Pancreas (tissue), 10 donors: ENCODE measurements around the gene PIANP. TPM values are rescaled to one million over a fixed set of nuclear protein-coding genes. Genes with fewer than 3 reads are reported as not detected.
A peak's percentile ranks its signal among the peaks of the same experiment; 100 is the strongest.

Experiments used
- ATAC-seq, 4 donors: fragments of 200-7000 bp; cut with Tn5 transposase; one replicate each; pipeline versions ENCODE4 v1.8.0 to v1.9.1; 2020; ENCODE audit warnings: mild to moderate bottlenecking in 4 of 4, moderate library complexity in 4 of 4
- DNase-seq, 6 donors: peaks; one replicate each; pipeline ENCODE4 v3.0.0-alpha.2; 2020
- FAIRE-seq: peaks from 2 replicates; lab custom pipeline; 2012; peaks lifted over from hg19 to GRCh38; lab: Jason Lieb, UNC
- H3K27ac ChIP-seq, 4 donors: fragments of 200-600 bp; sonication (generic); 1 replicate in 3 of 4; 2 replicates in 1 of 4; pipeline versions ENCODE4 v1.5.0 to v1.8.0; 2020
- H3K27me3 ChIP-seq, 4 donors: fragments of 200-600 bp; one replicate each; pipeline ENCODE4 v1.8.0; 2021
- H3K36me3 ChIP-seq, 3 donors: fragments of 200-600 bp; sonication (generic) in 1 of 3; one replicate each; pipeline versions ENCODE4 v1.5.0 to v1.8.0; 2020 to 2021
- H3K4me1 ChIP-seq, 3 donors: fragments of 200-600 bp; one replicate each; pipeline ENCODE4 v1.8.0; 2021
- H3K4me3 ChIP-seq, 4 donors: fragments of 200-600 bp; sonication (generic) in 2 of 4; one replicate each; pipeline versions ENCODE4 v1.5.0 to v1.8.0; 2020 to 2021
- H3K9me3 ChIP-seq, 4 donors: fragments of 200-600 bp; one replicate each; pipeline ENCODE4 v1.8.0; 2021
- WGBS, 2 donors: extraction: QIAGEN DNeasy Blood & Tissue Kit; methylation state at CpG; one replicate each; pipeline ENCODE4 v1.1.7; 2013; 5-methylcytosine and 5-hydroxymethylcytosine counted together
- intact Hi-C, 3 donors: fragments of 100-400 bp; cut with DNase I; formaldehyde crosslinking; loops; one replicate each; pipeline versions ENCODE4 v1.11.1 to v1.14.2; 2022
- polyA plus RNA-seq, 2 donors: library from polyadenylated mRNA; stranded (reverse); fragments of 200-250 nt; gene quantifications; one replicate each; pipeline ENCODE4 v1.2.3, GENCODE V29; 2013
- total RNA-seq, 6 donors: library from RNA; stranded (reverse); fragmentation: NEBNext Ultra II Directional in 4 of 6; extraction: Animal tissue kit (Norgen Biotek cat#: 25700) in 4 of 6; gene quantifications; one replicate each; pipeline versions ENCODE4 v1.2.1 to v1.2.4, GENCODE V29; 2021 to 2023
- TF ChIP-seq, protein P1 (sequence below), 4 donors: fragments of 200-600 bp; sonication (generic) in 3 of 4; IDR thresholded peaks; one replicate each; pipeline versions ENCODE4 v1.5.0 to v1.8.0; 2021; ENCODE audit warnings: antibody characterized with exemption in 4 of 4
- donor health status: healthy with polysubstance abuse.
- donor health status: DM: no; HTN: no; CAD: no; lungs with moderate emphysema.
- donor health status: DM: no; HTN: no; CAD: no.
- donor health status: control.
- donor health status: control.
- donor health status: Bipolar disorder and iron deficiency.
- donor health status: DM: yes; HTN: yes; CAD: no.
- donor health status: DM: no; HTN: no; CAD: no.
- donor health status: DM: no; HTN: no; CAD: no.
- donor health status: DM: yes; HTN: yes; CAD: no.

PIANP gene
- total and polyA plus RNA-seq, 8 donors: 0.12 to 2.7 (median 0.24) TPM; not detected in 1

DNA sequence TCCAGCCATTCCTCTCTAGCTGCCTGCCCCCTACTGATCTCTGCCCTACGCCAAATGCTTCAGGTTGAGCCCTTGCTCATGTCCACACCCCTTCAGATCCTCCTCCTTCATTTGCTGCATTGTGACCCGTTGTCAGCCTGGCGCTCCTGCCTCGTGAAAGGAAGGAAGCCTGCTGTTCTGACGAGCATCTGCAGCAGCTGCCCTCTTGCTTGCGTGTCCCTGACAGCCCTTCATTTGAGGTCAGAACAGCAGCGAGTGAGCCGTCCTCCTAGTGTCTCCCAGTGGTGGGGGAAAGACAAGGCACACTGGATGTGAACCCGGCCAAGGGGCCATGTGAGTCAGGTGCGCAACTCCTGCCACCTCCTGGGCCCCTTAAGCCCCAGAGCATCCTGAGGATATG is 3.0 kb upstream of the PIANP start:
- Histone ChIP-seq H3K27ac (no peak overlapping the region), H3K36me3 (no peaks in the 10 kb centered on the region)
- no peak for FAIRE-seq

DNA sequence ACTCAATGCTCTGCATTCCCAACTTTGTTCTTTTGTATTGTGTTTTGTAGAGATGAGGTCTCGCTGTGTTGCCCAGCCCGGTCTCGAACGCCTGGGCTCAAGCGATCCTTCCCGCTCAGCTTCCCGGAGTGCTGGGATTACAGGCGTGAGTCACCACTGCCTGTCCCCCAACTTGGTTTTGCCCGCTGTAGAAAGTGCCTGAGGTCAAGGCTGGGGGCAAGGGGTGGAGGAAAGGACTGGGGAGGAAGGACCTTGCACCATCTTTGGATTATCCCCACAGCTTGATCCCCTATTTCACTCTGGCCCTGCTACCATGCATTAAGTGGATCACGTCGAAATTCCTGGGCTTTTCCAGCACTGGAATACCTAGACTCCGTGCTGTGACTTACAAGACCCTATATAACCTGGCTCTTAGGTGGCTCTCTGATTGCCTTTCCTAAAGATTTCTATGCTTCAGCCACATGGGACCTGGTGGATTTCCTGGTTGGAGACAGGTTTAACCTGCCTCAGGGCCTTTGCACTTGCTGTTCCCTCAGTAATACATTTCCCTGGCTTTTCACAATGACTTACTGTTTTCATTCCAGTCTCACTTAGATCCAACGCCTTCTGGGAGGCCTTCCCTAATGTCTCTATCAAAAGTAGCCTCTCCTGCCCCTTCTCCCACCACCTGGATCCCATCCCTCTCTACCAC is 608 bp upstream of the PIANP start:
- no peak for FAIRE-seq
- H3K4me1 ChIP-seq: no peaks in the 10 kb centered on the region
- no peaks in the 10 kb centered on the region for H3K9me3 ChIP-seq
- no peak overlapping the region for H3K27ac ChIP-seq
- intact Hi-C loops: no loop called here
- no peaks in the 10 kb centered on the region for H3K36me3 ChIP-seq
- H3K4me3 ChIP-seq: peak overlapping the region in 1 of 4 donors; percentile 38
- peak in 1 of 6 donors; percentile 46 for DNase-seq
- TF ChIP-seq, protein P1, sequence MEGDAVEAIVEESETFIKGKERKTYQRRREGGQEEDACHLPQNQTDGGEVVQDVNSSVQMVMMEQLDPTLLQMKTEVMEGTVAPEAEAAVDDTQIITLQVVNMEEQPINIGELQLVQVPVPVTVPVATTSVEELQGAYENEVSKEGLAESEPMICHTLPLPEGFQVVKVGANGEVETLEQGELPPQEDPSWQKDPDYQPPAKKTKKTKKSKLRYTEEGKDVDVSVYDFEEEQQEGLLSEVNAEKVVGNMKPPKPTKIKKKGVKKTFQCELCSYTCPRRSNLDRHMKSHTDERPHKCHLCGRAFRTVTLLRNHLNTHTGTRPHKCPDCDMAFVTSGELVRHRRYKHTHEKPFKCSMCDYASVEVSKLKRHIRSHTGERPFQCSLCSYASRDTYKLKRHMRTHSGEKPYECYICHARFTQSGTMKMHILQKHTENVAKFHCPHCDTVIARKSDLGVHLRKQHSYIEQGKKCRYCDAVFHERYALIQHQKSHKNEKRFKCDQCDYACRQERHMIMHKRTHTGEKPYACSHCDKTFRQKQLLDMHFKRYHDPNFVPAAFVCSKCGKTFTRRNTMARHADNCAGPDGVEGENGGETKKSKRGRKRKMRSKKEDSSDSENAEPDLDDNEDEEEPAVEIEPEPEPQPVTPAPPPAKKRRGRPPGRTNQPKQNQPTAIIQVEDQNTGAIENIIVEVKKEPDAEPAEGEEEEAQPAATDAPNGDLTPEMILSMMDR (IDR thresholded peaks at IDR 0.05): no peak
- peak in 1 of 4 donors; percentile 5 for ATAC-seq
- H3K27me3 ChIP-seq: peaks cover 0 to 29% (median 8%) of the 10 kb centered on the region in 4 donors
- 23 to 27% methylated on average over 13 of the region's 13 CpGs for WGBS, 2 donors

More for the DNA sequence above, 3.0 kb upstream of the PIANP start:
- ATAC-seq: no peak
- no peaks in the 10 kb centered on the region for H3K4me1 ChIP-seq
- TF ChIP-seq, protein P1 (IDR thresholded peaks at IDR 0.05): no peak
- H3K4me3 ChIP-seq: no peak overlapping the region
- intact Hi-C loops: no loop called here
- no peak for DNase-seq
- no peaks in the 10 kb centered on the region for H3K9me3 ChIP-seq
- WGBS, 2 donors: 10 to 15% methylated on average over 10 of the region's 10 CpGs
- H3K27me3 ChIP-seq: peaks cover 0 to 38% (median 8%) of the 10 kb centered on the region in 4 donors

DNA sequence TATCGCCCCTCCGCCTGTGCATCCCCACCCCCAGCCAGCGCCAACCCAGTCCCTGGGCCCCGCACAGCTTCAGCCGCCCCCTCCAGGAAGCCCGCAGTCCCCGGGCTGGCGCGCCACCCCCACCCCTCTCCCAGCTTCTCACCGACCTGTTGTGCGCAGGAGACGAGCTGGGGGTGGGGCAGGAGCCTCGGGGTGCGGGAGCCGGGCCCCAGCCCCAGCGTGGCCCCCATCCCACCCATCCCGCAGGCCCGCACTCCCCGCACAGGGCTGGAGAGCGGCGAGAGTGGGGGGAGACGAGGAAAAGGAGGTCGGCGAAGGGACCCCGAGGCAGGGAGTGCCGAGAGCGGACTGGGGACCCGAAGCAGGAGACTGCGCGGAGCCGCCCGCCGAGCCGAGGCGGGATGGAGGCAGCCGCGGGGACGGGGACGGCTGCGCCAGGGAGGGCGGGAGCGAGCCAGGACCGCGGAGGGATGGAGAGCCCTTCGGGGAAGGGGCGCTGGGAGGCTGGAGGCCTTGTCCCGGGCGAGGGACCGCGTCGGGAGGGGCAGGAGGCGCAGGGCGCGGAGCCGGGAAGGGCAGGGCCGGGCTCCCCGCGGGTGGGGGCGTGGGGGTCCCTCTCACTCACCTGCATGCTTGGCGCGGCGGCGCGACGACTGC is 498 bp downstream of the PIANP start:
- peak overlapping the region in 2 of 4 donors; percentile 26 to 38 for H3K4me3 ChIP-seq
- no peak for FAIRE-seq
- no peaks in the 10 kb centered on the region for H3K4me1 ChIP-seq

DNA sequence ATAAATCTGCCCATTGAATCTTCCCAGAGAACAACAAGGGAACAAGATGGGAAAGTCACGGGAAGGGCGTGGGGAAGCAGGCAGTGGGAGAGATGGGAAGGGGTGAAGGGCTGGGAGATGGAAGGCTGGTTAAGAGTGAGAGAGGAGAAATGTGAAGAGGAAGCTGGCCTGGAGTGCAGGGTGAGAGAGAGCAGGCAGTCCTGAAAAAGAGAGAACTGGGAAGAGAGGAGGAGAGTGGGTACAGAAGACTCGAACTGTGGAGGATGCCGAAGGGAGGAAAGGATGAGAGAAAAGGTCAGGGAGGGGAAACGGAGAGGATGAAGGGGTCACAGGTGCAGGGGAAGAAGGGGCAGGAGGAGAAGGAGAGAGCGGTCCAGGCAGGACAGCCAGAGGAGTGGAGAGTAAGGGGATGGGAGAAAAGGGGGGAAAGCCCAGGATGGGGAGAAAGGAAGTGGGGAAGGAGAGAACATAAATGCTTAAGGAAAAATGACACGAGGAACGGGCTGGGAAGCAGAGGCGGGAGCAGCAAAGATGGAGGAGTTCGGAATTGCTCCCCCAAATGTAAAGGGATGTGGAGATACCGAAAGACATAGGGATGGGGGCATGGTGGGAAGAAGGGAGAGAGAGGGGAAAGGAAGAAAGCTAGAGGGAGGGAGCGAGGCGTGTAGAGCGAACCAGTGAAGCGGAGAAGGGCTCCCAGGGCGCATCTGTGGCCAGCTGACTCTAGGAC is 1.2 kb downstream of the PIANP start:
- no peaks in the 10 kb centered on the region for H3K9me3 ChIP-seq
- intact Hi-C loops: no loop called here
- DNase-seq: peak in 1 of 6 donors; percentile 24
- peak overlapping the region in 1 of 4 donors; percentile 38 for H3K4me3 ChIP-seq
- ATAC-seq: no peak
- H3K27me3 ChIP-seq: peaks cover 0 to 21% (median 6%) of the 10 kb centered on the region in 4 donors
- no peaks in the 10 kb centered on the region for H3K36me3 ChIP-seq
- FAIRE-seq: no peak
- TF ChIP-seq, protein P1 (IDR thresholded peaks at IDR 0.05): no peak
- 11 to 14% methylated on average over 13 to 16 of the region's 16 CpGs for WGBS, 2 donors
- no peaks in the 10 kb centered on the region for H3K4me1 ChIP-seq
- H3K27ac ChIP-seq: no peak overlapping the region

More for the DNA sequence above, 498 bp downstream of the PIANP start:
- TF ChIP-seq, protein P1 (IDR thresholded peaks at IDR 0.05): no peak
- Histone ChIP-seq H3K36me3 (no peaks in the 10 kb centered on the region), H3K27me3 (peaks cover 0 to 21% (median 6%) of the 10 kb centered on the region in 4 donors), H3K27ac (no peak overlapping the region), H3K9me3 (no peaks in the 10 kb centered on the region)
- 0 to 2% methylated on average over 53 to 65 of the region's 65 CpGs for WGBS, 2 donors
- ATAC-seq (peak; percentile 23 to 60 (median 48)), DNase-seq (peak in 2 of 6 donors; percentile 69 to 75)
- intact Hi-C loops: no loop called here
